Measurements from ENCODE around the gene WNT3A. TPM values are rescaled to one million over a fixed set of nuclear protein-coding genes. Genes with fewer than 3 reads are reported as not detected.

Gene WNT3A
- total and polyA plus RNA-seq, 9 of the 15 experiments (the other 6 are each of a cell fraction or from before 2014, with no cell fraction given): not detected

DNA sequence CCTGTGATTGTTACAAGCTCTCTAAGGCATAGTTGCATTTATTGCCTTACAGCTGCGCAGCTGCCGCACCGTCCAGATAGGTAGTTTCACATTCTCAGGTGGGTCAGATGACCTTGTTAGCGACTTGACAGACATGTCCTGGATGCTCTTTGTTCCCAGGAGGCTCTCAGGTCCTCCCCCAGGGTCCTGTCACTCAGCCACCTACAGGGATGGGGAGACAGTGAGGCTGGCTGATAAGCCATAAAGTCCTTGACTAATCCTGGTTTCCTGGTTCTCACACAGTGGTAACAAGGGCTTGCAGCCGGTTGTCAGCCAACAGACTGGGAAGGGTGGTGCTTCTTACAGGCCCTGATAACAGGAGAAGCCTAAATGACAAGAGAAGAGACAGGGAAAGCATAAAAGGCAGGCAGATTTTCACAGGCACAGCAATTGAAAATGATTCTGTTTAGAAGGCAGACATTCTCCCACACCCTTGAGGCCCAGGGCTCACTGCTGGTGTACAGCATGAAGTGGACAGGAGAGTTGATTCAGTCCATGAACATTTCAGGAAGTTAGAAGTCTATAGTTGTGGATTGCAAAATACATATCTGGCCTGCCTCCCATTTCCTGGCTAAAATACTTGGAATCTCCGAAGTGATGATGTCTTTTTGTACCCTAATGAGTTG lies 78.6 kb downstream of the WNT3A start (continued):
- TF ChIP-seq, protein P1, sequence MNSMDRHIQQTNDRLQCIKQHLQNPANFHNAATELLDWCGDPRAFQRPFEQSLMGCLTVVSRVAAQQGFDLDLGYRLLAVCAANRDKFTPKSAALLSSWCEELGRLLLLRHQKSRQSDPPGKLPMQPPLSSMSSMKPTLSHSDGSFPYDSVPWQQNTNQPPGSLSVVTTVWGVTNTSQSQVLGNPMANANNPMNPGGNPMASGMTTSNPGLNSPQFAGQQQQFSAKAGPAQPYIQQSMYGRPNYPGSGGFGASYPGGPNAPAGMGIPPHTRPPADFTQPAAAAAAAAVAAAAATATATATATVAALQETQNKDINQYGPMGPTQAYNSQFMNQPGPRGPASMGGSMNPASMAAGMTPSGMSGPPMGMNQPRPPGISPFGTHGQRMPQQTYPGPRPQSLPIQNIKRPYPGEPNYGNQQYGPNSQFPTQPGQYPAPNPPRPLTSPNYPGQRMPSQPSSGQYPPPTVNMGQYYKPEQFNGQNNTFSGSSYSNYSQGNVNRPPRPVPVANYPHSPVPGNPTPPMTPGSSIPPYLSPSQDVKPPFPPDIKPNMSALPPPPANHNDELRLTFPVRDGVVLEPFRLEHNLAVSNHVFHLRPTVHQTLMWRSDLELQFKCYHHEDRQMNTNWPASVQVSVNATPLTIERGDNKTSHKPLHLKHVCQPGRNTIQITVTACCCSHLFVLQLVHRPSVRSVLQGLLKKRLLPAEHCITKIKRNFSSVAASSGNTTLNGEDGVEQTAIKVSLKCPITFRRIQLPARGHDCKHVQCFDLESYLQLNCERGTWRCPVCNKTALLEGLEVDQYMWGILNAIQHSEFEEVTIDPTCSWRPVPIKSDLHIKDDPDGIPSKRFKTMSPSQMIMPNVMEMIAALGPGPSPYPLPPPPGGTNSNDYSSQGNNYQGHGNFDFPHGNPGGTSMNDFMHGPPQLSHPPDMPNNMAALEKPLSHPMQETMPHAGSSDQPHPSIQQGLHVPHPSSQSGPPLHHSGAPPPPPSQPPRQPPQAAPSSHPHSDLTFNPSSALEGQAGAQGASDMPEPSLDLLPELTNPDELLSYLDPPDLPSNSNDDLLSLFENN (IDR thresholded peaks at IDR 0.05; ENCODE audit: low read depth in 2 of 2, low read length in 2 of 2): no peak
- TF ChIP-seq TEAD4 (IDR thresholded peaks at IDR 0.05; ENCODE audit: low read length) (peak; percentile 69), TEAD4 (CRISPR knock-in tag; IDR thresholded peaks at IDR 0.05; ENCODE audit: borderline replicate concordance) (0 out of 2 replicates have a peak, but pooled peaks have one; percentile 35), NCOR1 (IDR thresholded peaks at IDR 0.05) (peak; percentile 80), TFAM (CRISPR knock-in tag; conservative IDR thresholded peaks at IDR 0.05) (no peak), RFX5 (IDR thresholded peaks at IDR 0.05; ENCODE audit: low read depth, low read length) (no peak), TCF7 (IDR thresholded peaks at IDR 0.05; ENCODE audit: borderline replicate concordance) (0 out of 2 replicates have a peak, but pooled peaks have one; percentile 48), POLR3A (IDR thresholded peaks at IDR 0.05; ENCODE audit: borderline replicate concordance, extremely low read depth, insufficient read depth, insufficient read length) (no peak), ETV5 (CRISPR knock-in tag; IDR thresholded peaks at IDR 0.05; ENCODE audit: low read depth) (0 out of 2 replicates have a peak, but pooled peaks have one; percentile 27), FOXP1 (CRISPR knock-in tag; IDR thresholded peaks at IDR 0.05) (peak; percentile 54; the same call in 1 of the 2 replicates)
- TF ChIP-seq, protein P2, sequence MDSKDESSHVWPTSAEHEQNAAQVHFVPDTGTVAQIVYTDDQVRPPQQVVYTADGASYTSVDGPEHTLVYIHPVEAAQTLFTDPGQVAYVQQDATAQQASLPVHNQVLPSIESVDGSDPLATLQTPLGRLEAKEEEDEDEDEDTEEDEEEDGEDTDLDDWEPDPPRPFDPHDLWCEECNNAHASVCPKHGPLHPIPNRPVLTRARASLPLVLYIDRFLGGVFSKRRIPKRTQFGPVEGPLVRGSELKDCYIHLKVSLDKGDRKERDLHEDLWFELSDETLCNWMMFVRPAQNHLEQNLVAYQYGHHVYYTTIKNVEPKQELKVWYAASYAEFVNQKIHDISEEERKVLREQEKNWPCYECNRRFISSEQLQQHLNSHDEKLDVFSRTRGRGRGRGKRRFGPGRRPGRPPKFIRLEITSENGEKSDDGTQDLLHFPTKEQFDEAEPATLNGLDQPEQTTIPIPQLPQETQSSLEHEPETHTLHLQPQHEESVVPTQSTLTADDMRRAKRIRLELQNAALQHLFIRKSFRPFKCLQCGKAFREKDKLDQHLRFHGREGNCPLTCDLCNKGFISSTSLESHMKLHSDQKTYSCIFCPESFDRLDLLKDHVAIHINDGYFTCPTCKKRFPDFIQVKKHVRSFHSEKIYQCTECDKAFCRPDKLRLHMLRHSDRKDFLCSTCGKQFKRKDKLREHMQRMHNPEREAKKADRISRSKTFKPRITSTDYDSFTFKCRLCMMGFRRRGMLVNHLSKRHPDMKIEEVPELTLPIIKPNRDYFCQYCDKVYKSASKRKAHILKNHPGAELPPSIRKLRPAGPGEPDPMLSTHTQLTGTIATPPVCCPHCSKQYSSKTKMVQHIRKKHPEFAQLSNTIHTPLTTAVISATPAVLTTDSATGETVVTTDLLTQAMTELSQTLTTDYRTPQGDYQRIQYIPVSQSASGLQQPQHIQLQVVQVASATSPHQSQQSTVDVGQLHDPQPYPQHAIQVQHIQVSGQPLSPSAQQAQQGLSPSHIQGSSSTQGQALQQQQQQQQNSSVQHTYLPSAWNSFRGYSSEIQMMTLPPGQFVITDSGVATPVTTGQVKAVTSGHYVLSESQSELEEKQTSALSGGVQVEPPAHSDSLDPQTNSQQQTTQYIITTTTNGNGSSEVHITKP (IDR thresholded peaks at IDR 0.05; ENCODE audit: partially characterized antibody): peak; percentile 4
- TF ChIP-seq, protein P3, sequence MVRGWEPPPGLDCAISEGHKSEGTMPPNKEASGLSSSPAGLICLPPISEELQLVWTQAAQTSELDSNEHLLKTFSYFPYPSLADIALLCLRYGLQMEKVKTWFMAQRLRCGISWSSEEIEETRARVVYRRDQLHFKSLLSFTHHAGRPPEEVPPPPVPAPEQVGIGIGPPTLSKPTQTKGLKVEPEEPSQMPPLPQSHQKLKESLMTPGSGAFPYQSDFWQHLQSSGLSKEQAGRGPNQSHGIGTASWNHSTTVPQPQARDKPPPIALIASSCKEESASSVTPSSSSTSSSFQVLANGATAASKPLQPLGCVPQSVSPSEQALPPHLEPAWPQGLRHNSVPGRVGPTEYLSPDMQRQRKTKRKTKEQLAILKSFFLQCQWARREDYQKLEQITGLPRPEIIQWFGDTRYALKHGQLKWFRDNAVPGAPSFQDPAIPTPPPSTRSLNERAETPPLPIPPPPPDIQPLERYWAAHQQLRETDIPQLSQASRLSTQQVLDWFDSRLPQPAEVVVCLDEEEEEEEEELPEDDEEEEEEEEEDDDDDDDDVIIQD (CRISPR knock-in tag; IDR thresholded peaks at IDR 0.05): 0 out of 2 replicates have a peak, but pooled peaks have one; percentile 35
- TF ChIP-seq, protein P4, sequence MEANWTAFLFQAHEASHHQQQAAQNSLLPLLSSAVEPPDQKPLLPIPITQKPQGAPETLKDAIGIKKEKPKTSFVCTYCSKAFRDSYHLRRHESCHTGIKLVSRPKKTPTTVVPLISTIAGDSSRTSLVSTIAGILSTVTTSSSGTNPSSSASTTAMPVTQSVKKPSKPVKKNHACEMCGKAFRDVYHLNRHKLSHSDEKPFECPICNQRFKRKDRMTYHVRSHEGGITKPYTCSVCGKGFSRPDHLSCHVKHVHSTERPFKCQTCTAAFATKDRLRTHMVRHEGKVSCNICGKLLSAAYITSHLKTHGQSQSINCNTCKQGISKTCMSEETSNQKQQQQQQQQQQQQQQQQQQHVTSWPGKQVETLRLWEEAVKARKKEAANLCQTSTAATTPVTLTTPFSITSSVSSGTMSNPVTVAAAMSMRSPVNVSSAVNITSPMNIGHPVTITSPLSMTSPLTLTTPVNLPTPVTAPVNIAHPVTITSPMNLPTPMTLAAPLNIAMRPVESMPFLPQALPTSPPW (CRISPR knock-in tag; IDR thresholded peaks at IDR 0.05): no peak
- TF ChIP-seq, protein P5, sequence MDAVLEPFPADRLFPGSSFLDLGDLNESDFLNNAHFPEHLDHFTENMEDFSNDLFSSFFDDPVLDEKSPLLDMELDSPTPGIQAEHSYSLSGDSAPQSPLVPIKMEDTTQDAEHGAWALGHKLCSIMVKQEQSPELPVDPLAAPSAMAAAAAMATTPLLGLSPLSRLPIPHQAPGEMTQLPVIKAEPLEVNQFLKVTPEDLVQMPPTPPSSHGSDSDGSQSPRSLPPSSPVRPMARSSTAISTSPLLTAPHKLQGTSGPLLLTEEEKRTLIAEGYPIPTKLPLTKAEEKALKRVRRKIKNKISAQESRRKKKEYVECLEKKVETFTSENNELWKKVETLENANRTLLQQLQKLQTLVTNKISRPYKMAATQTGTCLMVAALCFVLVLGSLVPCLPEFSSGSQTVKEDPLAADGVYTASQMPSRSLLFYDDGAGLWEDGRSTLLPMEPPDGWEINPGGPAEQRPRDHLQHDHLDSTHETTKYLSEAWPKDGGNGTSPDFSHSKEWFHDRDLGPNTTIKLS (IDR thresholded peaks at IDR 0.05; ENCODE audit: borderline replicate concordance, low read depth): no peak
